SU-DHL-6 (cell line): Measurements from ENCODE around the gene SPACA1.

Source experiments
- H2AFZ ChIP-seq: fragments of 200-600 bp; sonication (generic); 2 replicates; pipeline ENCODE4 v1.6.1; 2014; ENCODE audit warnings: low read depth, mild to moderate bottlenecking, moderate library complexity, mixed read lengths, antibody characterized with exemption, low read length; ENCODE audit not compliant: severe bottlenecking
- H3F3A ChIP-seq: fragments of 200-600 bp; shearing (Covaris generic); 2 replicates; pipeline ENCODE4 v1.6.0; 2016; ENCODE audit warnings: antibody characterized with exemption, mild to moderate bottlenecking; ENCODE audit not compliant: insufficient read depth
- H3K27ac ChIP-seq: fragments of 200-600 bp; sonication (generic); 2 replicates; pipeline ENCODE4 v1.5.1; 2016; ENCODE audit warnings: low read depth, mild to moderate bottlenecking, low read length, moderate library complexity, mixed read lengths
- H3K27me3 ChIP-seq: fragments of 200-600 bp; sonication (generic), shearing (Covaris generic); 2 replicates; pipeline ENCODE4 v1.6.0; 2014; ENCODE audit warnings: mild to moderate bottlenecking, low read length
- H3K36me3 ChIP-seq: fragments of 200-600 bp; sonication (generic); 2 replicates; pipeline ENCODE4 v1.6.1; 2014; ENCODE audit warnings: mild to moderate bottlenecking, low read length, mixed read lengths
- H3K4me2 ChIP-seq: fragments of 300-600, 200-600 bp; shearing (Covaris generic), sonication (generic); 2 replicates; pipeline ENCODE4 v1.6.0; 2014; ENCODE audit warnings: low read length, low read depth, mild to moderate bottlenecking; ENCODE audit not compliant: poor library complexity, severe bottlenecking
- H3K4me3 ChIP-seq: fragments of 200-600 bp; sonication (generic); 2 replicates; pipeline ENCODE4 v1.5.1; 2014; ENCODE audit warnings: antibody characterized with exemption, low read length, mild to moderate bottlenecking, mixed read lengths; ENCODE audit not compliant: insufficient read depth, poor library complexity, severe bottlenecking
- H3K79me2 ChIP-seq: fragments of 200-600 bp; sonication (generic); 2 replicates; pipeline ENCODE4 v1.6.1; 2014; ENCODE audit warnings: mild to moderate bottlenecking, low read length, moderate library complexity; ENCODE audit not compliant: insufficient read depth
- H3K9ac ChIP-seq: fragments of 200-600 bp; sonication (generic); 2 replicates; pipeline ENCODE4 v1.7.0; 2014; ENCODE audit warnings: mild to moderate bottlenecking, low read length
- H3K9me2 ChIP-seq: fragments of 200-600 bp; sonication (generic); replicated peaks from 2 replicates; pipeline ENCODE4 v1.6.1; 2014; ENCODE audit warnings: low read length; ENCODE audit not compliant: insufficient read depth
- H3K9me3 ChIP-seq: fragments of 200-600 bp; sonication (generic); 2 replicates; pipeline ENCODE4 v1.6.1; 2014; ENCODE audit warnings: low read length, mixed read lengths; ENCODE audit not compliant: insufficient read depth
- H4K20me1 ChIP-seq: fragments of 200-600 bp; sonication (generic); 2 replicates; pipeline ENCODE4 v1.6.1; 2014; ENCODE audit warnings: low read depth, mild to moderate bottlenecking, antibody characterized with exemption, low read length, moderate library complexity, mixed read lengths
- EZH2phosphoT487 ChIP-seq: fragments of 200-600 bp; sonication (generic), shearing (Covaris generic); conservative IDR thresholded peaks from 2 replicates; pipeline ENCODE4 v1.6.1; 2018; ENCODE audit warnings: mild to moderate bottlenecking, antibody characterized with exemption, low read length, moderate library complexity, mixed read lengths
- TF ChIP-seq, protein P1 (sequence below): fragments of 200-600 bp; sonication (generic); IDR thresholded peaks from one replicate; pipeline ENCODE4 v1.5.1; 2017; ENCODE audit warnings: antibody characterized with exemption, mild to moderate bottlenecking, low read length, moderate library complexity; ENCODE audit not compliant: insufficient read depth, poor library complexity, severe bottlenecking

Gene SPACA1

DNA sequence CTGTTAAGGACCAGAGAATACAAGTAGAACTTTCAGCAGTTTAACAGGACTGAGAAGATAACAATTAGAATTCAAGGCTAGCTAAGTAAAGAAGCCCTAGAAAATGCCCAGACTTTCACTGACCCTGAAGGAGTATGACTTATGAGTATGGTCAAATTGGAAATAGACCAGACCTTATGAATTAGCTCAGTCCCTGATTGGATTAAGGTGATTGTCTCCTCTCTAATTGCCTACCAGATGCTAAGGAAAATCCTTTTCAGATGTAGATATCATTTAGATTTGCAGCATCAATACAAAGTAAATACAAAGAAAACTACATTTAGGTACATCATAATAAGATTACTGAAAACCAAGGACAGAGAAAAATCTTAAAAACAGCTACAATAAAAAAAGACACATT, 59.6 kb downstream of the SPACA1 start:
- H3K27ac ChIP-seq, result no peak overlapping the region
- H2AFZ ChIP-seq, result no peak overlapping the region

DNA sequence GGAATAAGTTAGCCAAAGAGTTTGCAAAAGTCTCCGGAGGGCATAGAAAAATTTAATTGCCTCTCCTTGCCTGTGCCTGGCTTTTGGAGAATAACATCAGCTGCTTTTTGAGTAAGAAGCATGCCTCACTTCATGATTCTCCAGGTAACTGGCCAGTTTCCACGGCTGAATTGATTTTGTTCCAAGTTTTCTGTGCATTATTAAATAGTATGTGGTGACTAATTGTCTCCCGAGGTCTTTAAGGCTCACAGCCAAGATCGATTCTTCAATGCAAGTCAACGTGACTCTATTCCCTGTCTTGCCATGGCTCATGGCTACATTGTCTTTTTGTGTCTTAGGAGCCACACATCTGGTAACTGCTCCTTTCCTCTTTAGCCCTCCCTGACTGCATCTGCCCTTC, 64.3 kb downstream of the SPACA1 start:
- no peak overlapping the region for H3K9ac ChIP-seq
- no peaks in the 10 kb centered on the region for H3K9me2 ChIP-seq
- no peak for TF ChIP-seq EZH2phosphoT487
- TF ChIP-seq, protein P1, sequence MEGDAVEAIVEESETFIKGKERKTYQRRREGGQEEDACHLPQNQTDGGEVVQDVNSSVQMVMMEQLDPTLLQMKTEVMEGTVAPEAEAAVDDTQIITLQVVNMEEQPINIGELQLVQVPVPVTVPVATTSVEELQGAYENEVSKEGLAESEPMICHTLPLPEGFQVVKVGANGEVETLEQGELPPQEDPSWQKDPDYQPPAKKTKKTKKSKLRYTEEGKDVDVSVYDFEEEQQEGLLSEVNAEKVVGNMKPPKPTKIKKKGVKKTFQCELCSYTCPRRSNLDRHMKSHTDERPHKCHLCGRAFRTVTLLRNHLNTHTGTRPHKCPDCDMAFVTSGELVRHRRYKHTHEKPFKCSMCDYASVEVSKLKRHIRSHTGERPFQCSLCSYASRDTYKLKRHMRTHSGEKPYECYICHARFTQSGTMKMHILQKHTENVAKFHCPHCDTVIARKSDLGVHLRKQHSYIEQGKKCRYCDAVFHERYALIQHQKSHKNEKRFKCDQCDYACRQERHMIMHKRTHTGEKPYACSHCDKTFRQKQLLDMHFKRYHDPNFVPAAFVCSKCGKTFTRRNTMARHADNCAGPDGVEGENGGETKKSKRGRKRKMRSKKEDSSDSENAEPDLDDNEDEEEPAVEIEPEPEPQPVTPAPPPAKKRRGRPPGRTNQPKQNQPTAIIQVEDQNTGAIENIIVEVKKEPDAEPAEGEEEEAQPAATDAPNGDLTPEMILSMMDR, result no peak
- no peaks in the 10 kb centered on the region for H3F3A ChIP-seq
- H2AFZ ChIP-seq, result no peak overlapping the region
- H3K36me3 ChIP-seq, result no peaks in the 10 kb centered on the region
- H3K9me3 ChIP-seq, result no peaks in the 10 kb centered on the region
- no peaks in the 10 kb centered on the region for H3K27me3 ChIP-seq
- H3K4me2 ChIP-seq, result no peak overlapping the region
- H3K79me2 ChIP-seq, result no peaks in the 10 kb centered on the region
- H3K4me3 ChIP-seq, result no peak overlapping the region
- no peak overlapping the region for H3K27ac ChIP-seq
- H4K20me1 ChIP-seq, result no peaks in the 10 kb centered on the region

More for the DNA sequence above, 59.6 kb downstream of the SPACA1 start:
- Histone ChIP-seq H3K9me2 (no peaks in the 10 kb centered on the region), H3K27me3 (no peaks in the 10 kb centered on the region), H3K4me3 (no peak overlapping the region), H4K20me1 (no peaks in the 10 kb centered on the region), H3K79me2 (no peaks in the 10 kb centered on the region), H3F3A (no peaks in the 10 kb centered on the region), H3K4me2 (no peak overlapping the region), H3K9ac (no peak overlapping the region), H3K36me3 (no peaks in the 10 kb centered on the region), H3K9me3 (no peaks in the 10 kb centered on the region)
- TF ChIP-seq, protein P1, result no peak

- TF ChIP-seq, protein P1, result no peak
- no peak for TF ChIP-seq EZH2phosphoT487
- no peak overlapping the region for H3K4me2 ChIP-seq
- H3K9me3 ChIP-seq, result no peaks in the 10 kb centered on the region
- no peak overlapping the region for H3K4me3 ChIP-seq
- no peaks in the 10 kb centered on the region for H3K36me3 ChIP-seq
- no peaks in the 10 kb centered on the region for H3F3A ChIP-seq
- H4K20me1 ChIP-seq, result no peaks in the 10 kb centered on the region
- no peaks in the 10 kb centered on the region for H3K79me2 ChIP-seq
- H3K27ac ChIP-seq, result no peak overlapping the region
- H3K9me2 ChIP-seq, result no peaks in the 10 kb centered on the region
- H3K27me3 ChIP-seq, result no peaks in the 10 kb centered on the region
- no peak overlapping the region for H3K9ac ChIP-seq
- no peak overlapping the region for H2AFZ ChIP-seq
These were observed 67.2 kb downstream of the SPACA1 start for GRCh38 chr6:88114838-88115237.

DNA sequence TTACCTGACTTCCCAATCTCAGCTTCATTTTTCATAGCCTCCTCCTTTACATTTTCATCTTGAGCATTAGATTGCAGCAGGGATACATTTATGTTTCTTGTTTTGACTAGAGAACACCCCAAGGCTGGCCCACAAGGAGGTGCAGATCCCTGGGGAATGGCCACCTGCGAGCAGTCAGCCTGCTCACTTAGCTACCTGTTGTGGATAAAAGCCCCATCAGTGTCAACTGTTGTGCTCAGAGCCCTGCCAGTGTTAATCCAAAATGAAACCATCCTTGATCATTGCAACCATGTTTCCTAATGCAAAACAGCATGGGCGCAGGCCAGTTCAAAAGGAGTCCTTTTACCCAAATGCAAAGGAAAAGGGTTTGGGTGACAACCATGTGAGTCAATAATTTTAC, 67.7 kb downstream of the SPACA1 start:
- Histone ChIP-seq H3K9me3 (no peaks in the 10 kb centered on the region), H3K4me2 (no peak overlapping the region)

More for the DNA sequence above, 67.7 kb downstream of the SPACA1 start:
- Histone ChIP-seq H3F3A (no peaks in the 10 kb centered on the region), H3K27ac (no peak overlapping the region), H3K9me2 (no peaks in the 10 kb centered on the region), H3K36me3 (no peaks in the 10 kb centered on the region), H3K27me3 (no peaks in the 10 kb centered on the region), H4K20me1 (no peaks in the 10 kb centered on the region), H2AFZ (no peak overlapping the region), H3K4me3 (no peak overlapping the region), H3K79me2 (no peaks in the 10 kb centered on the region), H3K9ac (no peak overlapping the region)
- TF ChIP-seq, protein P1, result no peak
- TF ChIP-seq EZH2phosphoT487, result no peak
